Panc1 (cell line): ENCODE data around the gene CAMKK2.

Experiments
- CTCF ChIP-seq: fragments of 450-650 bp; IDR thresholded peaks from 2 replicates; pipeline ENCODE4 v1.5.1; 2017; ENCODE audit warnings: mild to moderate bottlenecking
- SIN3A ChIP-seq: IDR thresholded peaks from 2 replicates; pipeline ENCODE4 v1.6.1; 2012; ENCODE audit warnings: low read depth, mild to moderate bottlenecking, low read length, moderate library complexity, borderline replicate concordance; ENCODE audit not compliant: insufficient read depth

- no peak for TF ChIP-seq SIN3A
- TF ChIP-seq CTCF: no peak
Observed at GRCh38 chr12:121330195-121330594, 33.7 kb upstream of the CAMKK2 start.
